Cardiac fibroblast (primary cell): ENCODE results near the gene RANBP9.

ENCODE experiments used
- DNase-seq, 2 donors: peaks; one replicate each; pipeline versions ENCODE4 v3.0.0 to v3.0.0-alpha.2; 2010; ENCODE audit warnings: low read depth in 2 of 2
- H3K4me3 ChIP-seq, 2 donors: replicated peaks in 1 of 2; 1 replicate in 1 of 2; 2 replicates in 1 of 2; pipeline ENCODE4 v1.5.1; 2011; ENCODE audit warnings: low read depth in 2 of 2, low read length in 2 of 2, mild to moderate bottlenecking in 2 of 2, moderate library complexity in 1 of 2
- TF ChIP-seq, protein P1 (sequence below): IDR thresholded peaks from one replicate; pipeline ENCODE4 v1.5.1; 2011; ENCODE audit warnings: low read depth, mild to moderate bottlenecking, low read length, inconsistent platforms

The RANBP9 gene

DNA sequence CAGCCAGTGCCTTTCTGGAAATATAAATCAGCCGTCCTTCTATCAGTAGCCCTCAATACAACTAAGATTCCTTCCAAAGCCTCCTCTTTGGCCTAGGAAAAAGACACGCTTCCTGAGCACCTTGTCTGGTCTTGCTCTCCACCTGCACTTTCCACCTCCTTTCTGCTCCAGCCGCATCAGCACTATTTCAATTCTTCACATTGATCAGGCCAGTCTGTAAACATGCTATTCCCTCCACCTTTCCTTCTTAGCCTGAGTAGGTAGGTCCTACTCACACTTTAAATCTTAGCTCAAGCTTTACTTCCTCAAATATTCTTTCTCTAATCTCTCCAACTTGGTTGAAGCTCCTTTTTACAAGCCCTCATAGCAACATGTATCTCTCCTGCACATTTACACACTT is 11.4 kb downstream of the RANBP9 start:
- DNase-seq: no peak
- no peak overlapping the region for H3K4me3 ChIP-seq
- TF ChIP-seq, protein P1, sequence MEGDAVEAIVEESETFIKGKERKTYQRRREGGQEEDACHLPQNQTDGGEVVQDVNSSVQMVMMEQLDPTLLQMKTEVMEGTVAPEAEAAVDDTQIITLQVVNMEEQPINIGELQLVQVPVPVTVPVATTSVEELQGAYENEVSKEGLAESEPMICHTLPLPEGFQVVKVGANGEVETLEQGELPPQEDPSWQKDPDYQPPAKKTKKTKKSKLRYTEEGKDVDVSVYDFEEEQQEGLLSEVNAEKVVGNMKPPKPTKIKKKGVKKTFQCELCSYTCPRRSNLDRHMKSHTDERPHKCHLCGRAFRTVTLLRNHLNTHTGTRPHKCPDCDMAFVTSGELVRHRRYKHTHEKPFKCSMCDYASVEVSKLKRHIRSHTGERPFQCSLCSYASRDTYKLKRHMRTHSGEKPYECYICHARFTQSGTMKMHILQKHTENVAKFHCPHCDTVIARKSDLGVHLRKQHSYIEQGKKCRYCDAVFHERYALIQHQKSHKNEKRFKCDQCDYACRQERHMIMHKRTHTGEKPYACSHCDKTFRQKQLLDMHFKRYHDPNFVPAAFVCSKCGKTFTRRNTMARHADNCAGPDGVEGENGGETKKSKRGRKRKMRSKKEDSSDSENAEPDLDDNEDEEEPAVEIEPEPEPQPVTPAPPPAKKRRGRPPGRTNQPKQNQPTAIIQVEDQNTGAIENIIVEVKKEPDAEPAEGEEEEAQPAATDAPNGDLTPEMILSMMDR: no peak

DNA sequence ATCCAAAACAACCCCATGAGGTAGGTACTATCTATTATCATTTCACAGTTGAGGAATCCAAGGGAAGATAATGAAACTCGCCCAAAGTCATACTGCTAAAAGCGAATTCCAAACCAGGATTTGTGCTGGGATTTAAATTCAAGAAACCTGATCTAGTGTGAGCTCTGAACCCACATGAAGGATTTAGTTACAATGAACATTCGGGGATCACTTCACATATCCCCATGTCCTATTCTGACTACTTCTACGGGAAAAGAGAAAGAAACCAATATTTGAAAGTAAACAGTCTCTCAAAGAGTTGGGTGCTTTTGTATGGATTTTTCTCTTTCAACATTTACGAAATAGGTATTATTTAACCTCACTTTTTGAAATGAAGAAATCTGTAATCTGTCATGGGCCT is 12.9 kb downstream of the RANBP9 start:
- TF ChIP-seq, protein P1: no peak
- H3K4me3 ChIP-seq: no peak overlapping the region
- no peak for DNase-seq

DNA sequence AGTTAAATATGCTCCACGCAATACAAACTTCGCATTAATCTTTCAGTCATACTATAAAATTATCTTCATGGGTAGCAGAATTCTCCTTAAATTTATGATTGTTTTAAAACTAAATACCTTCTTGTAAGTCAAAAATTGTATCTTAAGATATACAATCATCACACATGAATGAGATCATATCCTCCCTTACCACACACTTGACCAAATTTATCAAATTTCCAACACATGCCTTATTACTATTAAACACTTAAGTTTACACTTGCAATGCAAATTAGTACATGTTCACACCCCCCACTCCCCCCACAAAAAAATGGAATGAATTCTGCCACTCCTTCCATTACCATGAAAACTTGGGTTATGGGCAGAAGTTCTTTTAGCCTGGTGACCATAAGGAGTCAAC is 13.8 kb downstream of the RANBP9 start:
- DNase-seq: no peak
- TF ChIP-seq, protein P1: no peak
- H3K4me3 ChIP-seq: no peak overlapping the region

DNA sequence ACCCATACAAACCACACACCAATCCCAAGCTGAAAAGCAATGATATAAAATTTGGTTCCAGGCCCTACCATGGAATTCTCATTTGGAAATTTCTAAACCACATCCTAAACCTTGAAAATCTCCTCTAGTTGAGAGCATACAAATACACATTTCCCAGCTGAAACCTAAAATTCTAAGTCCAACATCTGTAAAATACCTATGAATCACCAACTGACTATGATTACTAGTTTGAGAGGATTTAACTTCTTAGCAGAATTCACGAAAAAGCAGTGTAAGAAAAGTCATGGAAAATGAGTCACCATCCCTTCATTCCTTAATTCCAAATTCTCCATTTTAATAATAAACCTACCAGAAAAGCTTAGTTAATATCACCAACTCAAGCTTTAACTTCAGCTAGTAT is 15.4 kb downstream of the RANBP9 start:
- TF ChIP-seq, protein P1: no peak
- no peak overlapping the region for H3K4me3 ChIP-seq
- peak; percentile 24 to 77 for DNase-seq

DNA sequence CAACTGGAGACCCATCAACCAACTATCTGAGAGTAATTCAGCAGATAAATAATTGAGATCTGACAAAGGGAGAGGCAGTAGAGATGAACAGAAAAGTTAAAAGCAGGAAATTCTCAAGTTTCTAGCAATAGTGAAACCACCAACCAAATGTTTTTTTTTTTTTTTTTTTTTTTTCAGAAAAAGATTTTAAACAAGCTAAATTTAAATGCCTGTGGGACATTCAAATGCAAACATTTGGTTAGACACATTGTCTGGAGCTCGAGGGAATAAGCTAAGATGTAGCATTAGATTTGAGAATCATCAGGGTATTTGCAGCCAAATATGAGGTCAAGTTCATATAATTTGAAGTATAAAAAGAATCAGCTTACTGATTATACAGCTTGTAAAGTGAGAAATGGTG is 16.4 kb downstream of the RANBP9 start:
- TF ChIP-seq, protein P1: no peak
- no peak overlapping the region for H3K4me3 ChIP-seq
- DNase-seq: no peak

DNA sequence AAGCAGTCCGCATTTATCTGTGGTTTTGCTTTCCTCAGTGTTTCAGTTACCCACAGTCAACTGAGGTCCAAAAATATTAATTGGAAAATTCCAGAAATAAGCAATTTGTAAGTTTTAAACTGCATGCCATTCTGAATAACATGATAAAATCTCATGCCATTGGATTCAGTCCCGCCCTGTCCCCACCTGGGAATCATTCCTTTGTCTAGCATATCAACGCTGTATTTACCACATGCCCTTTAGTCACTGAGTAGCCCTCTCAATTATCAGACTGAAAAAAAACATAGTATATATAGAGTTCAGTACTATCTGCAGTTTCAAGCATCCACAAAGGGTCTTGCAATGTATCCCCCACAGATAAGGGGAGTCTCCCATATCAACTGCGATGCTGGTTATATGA is 17.1 kb downstream of the RANBP9 start:
- TF ChIP-seq, protein P1: no peak
- no peak for DNase-seq
- H3K4me3 ChIP-seq: no peak overlapping the region

DNA sequence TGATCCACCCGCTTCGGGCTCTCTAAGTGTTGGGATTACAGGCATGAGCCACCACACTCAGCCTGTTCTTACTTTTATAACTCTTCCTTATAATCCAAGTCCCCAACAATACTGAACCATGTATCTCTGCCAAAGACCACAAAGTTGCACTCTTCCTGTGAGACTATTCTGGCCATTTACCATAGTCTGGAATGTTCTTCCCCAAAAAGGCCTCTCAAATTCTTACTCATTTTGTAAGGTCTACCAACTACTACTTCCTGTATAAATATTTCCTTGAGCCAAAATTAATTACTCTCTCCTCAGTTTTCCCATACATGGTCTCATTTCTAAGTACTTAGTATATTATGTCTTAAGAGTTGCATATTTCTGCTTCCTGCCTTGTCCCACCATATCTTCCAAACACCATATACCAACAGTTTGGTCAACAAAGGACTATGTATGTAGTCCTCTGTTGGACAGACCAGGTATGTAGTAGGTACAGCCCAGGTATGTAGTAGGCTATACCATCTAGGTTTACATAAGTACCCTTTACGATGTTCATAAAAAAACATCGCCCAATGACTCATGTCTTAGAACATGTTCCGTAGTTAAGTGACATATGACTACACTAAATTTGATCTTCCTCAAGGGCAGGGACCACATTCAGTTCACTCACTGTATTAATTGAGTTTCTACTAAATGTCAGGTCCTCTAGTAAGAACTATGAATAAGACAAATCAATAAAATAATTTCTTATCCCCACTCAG is 22.0 kb downstream of the RANBP9 start:
- no peak overlapping the region for H3K4me3 ChIP-seq
- DNase-seq: peak; percentile 31 to 57
- TF ChIP-seq, protein P1: no peak
